ENCODE data around the gene DNAH6.

DNA sequence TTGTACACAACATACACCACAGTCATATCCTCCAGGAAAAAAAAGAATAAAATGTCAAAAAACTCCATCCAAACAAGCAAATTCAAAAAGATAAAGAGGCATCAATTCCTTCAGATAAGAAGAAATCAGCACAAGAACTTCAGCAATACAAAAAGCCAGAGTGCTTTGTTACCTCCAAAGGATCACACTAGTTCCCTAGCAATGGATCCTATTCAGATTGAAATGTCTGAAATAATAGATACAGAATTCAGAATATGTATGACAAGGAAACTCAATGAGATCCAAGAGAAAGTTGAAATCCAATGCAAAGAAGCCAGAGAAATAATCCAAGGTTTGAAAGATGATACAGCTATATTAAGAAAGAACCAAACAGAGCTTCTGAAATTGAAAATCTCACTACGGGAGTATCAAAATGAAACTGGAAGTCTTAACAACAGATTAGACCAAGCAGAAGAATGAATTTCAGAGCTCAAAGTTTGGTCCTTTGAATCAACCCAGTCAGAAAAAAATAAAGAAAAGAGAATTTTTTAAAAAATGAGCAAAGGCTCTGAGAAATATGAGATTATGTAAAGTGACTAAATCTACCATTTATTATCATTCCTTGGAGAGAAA lies 284.0 kb downstream of the DNAH6 start:
- TF ChIP-seq, protein P1, sequence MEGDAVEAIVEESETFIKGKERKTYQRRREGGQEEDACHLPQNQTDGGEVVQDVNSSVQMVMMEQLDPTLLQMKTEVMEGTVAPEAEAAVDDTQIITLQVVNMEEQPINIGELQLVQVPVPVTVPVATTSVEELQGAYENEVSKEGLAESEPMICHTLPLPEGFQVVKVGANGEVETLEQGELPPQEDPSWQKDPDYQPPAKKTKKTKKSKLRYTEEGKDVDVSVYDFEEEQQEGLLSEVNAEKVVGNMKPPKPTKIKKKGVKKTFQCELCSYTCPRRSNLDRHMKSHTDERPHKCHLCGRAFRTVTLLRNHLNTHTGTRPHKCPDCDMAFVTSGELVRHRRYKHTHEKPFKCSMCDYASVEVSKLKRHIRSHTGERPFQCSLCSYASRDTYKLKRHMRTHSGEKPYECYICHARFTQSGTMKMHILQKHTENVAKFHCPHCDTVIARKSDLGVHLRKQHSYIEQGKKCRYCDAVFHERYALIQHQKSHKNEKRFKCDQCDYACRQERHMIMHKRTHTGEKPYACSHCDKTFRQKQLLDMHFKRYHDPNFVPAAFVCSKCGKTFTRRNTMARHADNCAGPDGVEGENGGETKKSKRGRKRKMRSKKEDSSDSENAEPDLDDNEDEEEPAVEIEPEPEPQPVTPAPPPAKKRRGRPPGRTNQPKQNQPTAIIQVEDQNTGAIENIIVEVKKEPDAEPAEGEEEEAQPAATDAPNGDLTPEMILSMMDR (optimal IDR thresholded peaks at IDR 0.05 in 1 of 3, IDR thresholded peaks at IDR 0.05 in 1 of 3, conservative IDR thresholded peaks at IDR 0.05 in 1 of 3; ENCODE audit: extremely low read depth in 1 of 3, insufficient read depth in 2 of 3, low read length in 3 of 3) = no peak
- no peak for TF ChIP-seq EZH2 (IDR thresholded peaks at IDR 0.05; ENCODE audit: low read length)
